K562 (cell line): ENCODE measurements around the gene ITGB5. TPM values are rescaled to one million over a fixed set of nuclear protein-coding genes. Genes with fewer than 3 reads are reported as not detected.

ENCODE experiments used
- ATAC-seq: fragments of 200-7000 bp; cut with Tn5 transposase; 3 replicates; pipeline ENCODE4 v1.9.1; 2020; ENCODE audit warnings: moderate library complexity
- BruUV-seq: library from RNA; stranded (reverse); fragments of 400-500 nt; replicated peaks from 2 replicates; lab custom pipeline; 2021; lab: Mats Ljungman, UMichigan
- CTCF ChIA-PET: fragments of 300-600 bp; formaldehyde crosslinking; extraction: SDS; loops from one replicate; lab custom pipeline; 2021; ENCODE audit warnings: low intra/inter-chr PET ratio; lab: Yijun Ruan, JAX
- POLR2A ChIA-PET: fragments of 300-600, 350-650 bp; sonication (Branson Sonifier 250); formaldehyde crosslinking; extraction: SDS; loops from one replicate; lab custom pipeline; 2021; ENCODE audit warnings: antibody characterized with exemption, inconsistent platforms; lab: Yijun Ruan, JAX
- DNase-seq, 4 experiments: peaks; one replicate each; pipeline versions ENCODE4 v3.0.0 to v3.0.0-alpha.2; 2011 to 2018; ENCODE audit warnings: low spot score in 3 of 4, mixed read lengths in 3 of 4; ENCODE audit errors: extremely low read depth in 1 of 4
- FAIRE-seq: peaks from 2 replicates; lab custom pipeline; 2011; peaks lifted over from hg19 to GRCh38; lab: Jason Lieb, UNC
- H2AFZ ChIP-seq: 2 replicates; pipeline ENCODE4 v1.6.0; 2011; ENCODE audit warnings: low read depth, low read length, control low read depth, inconsistent platforms
- H3K27ac ChIP-seq: fragments of 200-600 bp; 3 replicates; pipeline ENCODE4 v1.8.0; 2011; ENCODE audit warnings: low read depth, mild to moderate bottlenecking, control low read depth, inconsistent platforms, low read length, moderate library complexity, mixed read lengths; ENCODE audit errors: extremely low read depth
- H3K27me3 ChIP-seq, 2 experiments: fragments of 300-600 bp in 1 of 2; 2 replicates in 1 of 2; 3 replicates in 1 of 2; pipeline versions ENCODE4 v1.6.0 to v1.8.0; 2011; ENCODE audit warnings: inconsistent platforms in 2 of 2, low read length in 2 of 2, mild to moderate bottlenecking in 1 of 2, mixed read lengths in 1 of 2, moderate library complexity in 1 of 2; ENCODE audit not compliant: control insufficient read depth in 2 of 2, insufficient read depth in 2 of 2
- H3K36me3 ChIP-seq: fragments of 300-600 bp; 3 replicates; pipeline ENCODE4 v1.8.0; 2011; ENCODE audit warnings: mild to moderate bottlenecking, low read length, inconsistent platforms; ENCODE audit not compliant: control insufficient read depth, insufficient read depth
- H3K4me1 ChIP-seq, 2 experiments: fragments of 200-600 bp in 1 of 2; replicated peaks in 1 of 2; 2 replicates in 1 of 2; 3 replicates in 1 of 2; pipeline versions ENCODE4 v1.5.1 to v1.8.0; 2011; ENCODE audit warnings: inconsistent platforms in 2 of 2, low read length in 2 of 2, mild to moderate bottlenecking in 1 of 2, mixed read lengths in 1 of 2, moderate library complexity in 1 of 2; ENCODE audit not compliant: control insufficient read depth in 2 of 2, insufficient read depth in 2 of 2
- H3K4me2 ChIP-seq: 2 replicates; pipeline ENCODE4 v1.6.1; 2011; ENCODE audit warnings: low read length, control low read depth, inconsistent platforms, mixed read lengths; ENCODE audit not compliant: insufficient read depth
- H3K4me3 ChIP-seq: fragments of 200-600 bp; sonication (generic), shearing (Covaris generic); 2 replicates; pipeline ENCODE4 v1.5.1; 2016; ENCODE audit warnings: control low read depth, inconsistent platforms
- H3K79me2 ChIP-seq: fragments of 200-600 bp; 3 replicates; pipeline ENCODE4 v1.8.0; 2011; ENCODE audit warnings: low read length, inconsistent platforms; ENCODE audit not compliant: control insufficient read depth, insufficient read depth
- H3K9ac ChIP-seq, 2 experiments: 2 replicates each; pipeline versions ENCODE4 v1.6.0 to v1.6.1; 2011; ENCODE audit warnings: low read depth in 2 of 2, low read length in 2 of 2, control low read depth in 1 of 2, inconsistent platforms in 1 of 2, mild to moderate bottlenecking in 1 of 2, mixed read lengths in 1 of 2; ENCODE audit not compliant: insufficient read depth in 1 of 2
- H3K9me1 ChIP-seq: one replicate; pipeline ENCODE4 v1.6.0; 2011; ENCODE audit warnings: inconsistent platforms, mild to moderate bottlenecking, low read length, moderate library complexity; ENCODE audit not compliant: control insufficient read depth, insufficient read depth
- H3K9me3 ChIP-seq: replicated peaks from 2 replicates; pipeline ENCODE4 v1.5.1; 2011; ENCODE audit warnings: low read depth, low read length, inconsistent platforms; ENCODE audit not compliant: control insufficient read depth, insufficient read depth
- H4K20me1 ChIP-seq: replicated peaks from 2 replicates; pipeline ENCODE4 v1.6.1; 2011; ENCODE audit warnings: low read length, inconsistent platforms, mixed read lengths; ENCODE audit not compliant: control insufficient read depth, insufficient read depth
- BCOR ChIP-seq: fragments of 450-650 bp; IDR thresholded peaks from 2 replicates; pipeline ENCODE4 v1.6.1; 2016
- HNRNPK ChIP-seq: fragments of 200-400 bp; formaldehyde crosslinking; IDR thresholded peaks from one replicate; pipeline ENCODE4 v1.6.1; 2018; ENCODE audit warnings: mild to moderate bottlenecking, low read depth, low read length; ENCODE audit not compliant: poor library complexity, severe bottlenecking
- NR2C2 ChIP-seq, 2 experiments: fragments of 200-800 bp in 1 of 2; sonication (Bioruptor generic) in 1 of 2; sonication (generic) in 1 of 2; formaldehyde crosslinking in 1 of 2; IDR thresholded peaks; 2 replicates each; pipeline versions ENCODE4 v1.6.1 to v1.8.0; 2016 to 2022; ENCODE audit warnings: mild to moderate bottlenecking in 1 of 2, missing compliant biosample characterization in 1 of 2, missing genetic modification characterization in 1 of 2, missing genetic modification reagents in 1 of 2
- RBM25 ChIP-seq: fragments of 200-400 bp; formaldehyde crosslinking; IDR thresholded peaks from 2 replicates; pipeline ENCODE4 v1.6.1; 2018; ENCODE audit warnings: low read length, low read depth, moderate library complexity; ENCODE audit not compliant: severe bottlenecking
- ZBED1 ChIP-seq: IDR thresholded peaks from 2 replicates; pipeline ENCODE4 v1.6.1; 2014
- ZNF274 ChIP-seq: IDR thresholded peaks from 2 replicates; pipeline ENCODE4 v1.6.1; 2011; ENCODE audit warnings: low read depth, mild to moderate bottlenecking, low read length, moderate library complexity, borderline replicate concordance
- ZNF589 ChIP-seq: fragments of 200-800 bp; sonication (Bioruptor generic); IDR thresholded peaks from 2 replicates; pipeline ENCODE4 v1.6.1; 2016; ENCODE audit warnings: low read depth, missing genetic modification characterization, missing compliant biosample characterization
- WGBS: fragments of 100-300 bp; shearing (Covaris generic); methylation state at CpG from one replicate; pipeline ENCODE4 v1.1.6; 2016; ENCODE audit warnings: low coverage, mixed read lengths; ENCODE audit not compliant: insufficient coverage; ENCODE audit errors: missing lambda C conversion rate; 5-methylcytosine and 5-hydroxymethylcytosine counted together
- in situ Hi-C: fragments of 300-500 bp; cut with MboI; formaldehyde crosslinking; loops from 4 replicates; pipeline ENCODE4 v1.15.0; 2018; ENCODE audit warnings: inconsistent platforms, mixed read lengths
- intact Hi-C: fragments of 100-400 bp; cut with micrococcal nuclease; formaldehyde crosslinking; loops from 2 replicates; pipeline ENCODE4 v1.14.2; 2022
- polyA plus RNA-seq, 8 experiments: library from polyadenylated mRNA; depleted of rRNA in 4 of 8; stranded (reverse) in 5 of 8; unstranded in 3 of 8; fragments of >200 nt; fragmentation: Nextera tagmentation in 2 of 8; fragmentation: Illumina TruSeq in 1 of 8; extraction: Ambion mirVana in 2 of 8; extraction: Trizol in 1 of 8; gene quantifications; 2 replicates each; pipeline versions ENCODE4 v1.2.1 to v1.2.3, GENCODE V29; 2011 to 2014; ENCODE audit warnings: inconsistent platforms in 1 of 8, missing spikeins in 1 of 8
- total RNA-seq, 7 experiments: library from RNA; depleted of rRNA in 6 of 7; stranded (reverse); fragments of >200 nt in 6 of 7; fragmentation: Illumina TruSeq in 2 of 7; extraction: Trizol in 2 of 7; gene quantifications; 2 replicates each; pipeline versions ENCODE4 v1.2.1 to v1.2.3, GENCODE V29; 2011 to 2021; ENCODE audit warnings: low replicate concordance in 1 of 7
- TF ChIP-seq, protein P1 (sequence below), 3 experiments: fragments of 200-800 bp in 1 of 3; sonication (Bioruptor generic) in 1 of 3; sonication (generic) in 1 of 3; formaldehyde crosslinking in 1 of 3; IDR thresholded peaks; 2 replicates each; pipeline versions ENCODE4 v1.6.1 to v1.8.0; 2016 to 2022; ENCODE audit warnings: mild to moderate bottlenecking in 2 of 3, missing compliant biosample characterization in 2 of 3, missing genetic modification characterization in 2 of 3, missing genetic modification reagents in 1 of 3
- TF ChIP-seq, protein P2 (sequence below): fragments of 250-450 bp; sonication (Bioruptor Pico); IDR thresholded peaks from 2 replicates; pipeline ENCODE4 v1.9.0; 2021; ENCODE audit warnings: mild to moderate bottlenecking, inconsistent platforms
- TF ChIP-seq, protein P3 (sequence below), 2 experiments: fragments of 450-650 bp in 1 of 2; sonication (generic) in 1 of 2; formaldehyde crosslinking; conservative IDR thresholded peaks; 2 replicates each; pipeline versions ENCODE4 v1.4.0 to v1.8.1; 2020 to 2022; ENCODE audit warnings: mild to moderate bottlenecking in 1 of 2, missing genetic modification reagents in 1 of 2

ITGB5 gene
- total and polyA plus RNA-seq, 9 of the 15 experiments (the other 6 are each of a cell fraction or from before 2014, with no cell fraction given) = 1.7 to 46.8 (median 9.9) TPM

DNA sequence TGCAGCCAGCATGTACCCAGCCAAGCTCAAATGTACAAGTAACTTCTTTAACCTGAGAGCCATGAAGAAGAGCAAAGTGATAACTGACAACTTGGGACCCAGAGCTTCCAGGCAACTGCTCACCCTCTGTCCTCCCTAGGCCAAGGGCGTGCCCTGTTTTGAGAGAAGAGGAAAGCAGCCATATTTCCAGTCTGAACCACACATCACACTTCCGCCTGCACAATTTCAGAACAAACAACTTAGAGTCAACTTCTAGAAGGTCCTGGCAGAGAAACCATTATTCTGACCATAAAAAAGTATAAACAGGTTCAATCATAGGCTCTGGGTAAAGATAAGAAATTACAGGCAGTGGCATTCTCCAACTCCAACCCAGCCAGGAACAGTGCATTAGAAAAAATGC lies 50.1 kb downstream of the ITGB5 start (continued):
- TF ChIP-seq, protein P1, sequence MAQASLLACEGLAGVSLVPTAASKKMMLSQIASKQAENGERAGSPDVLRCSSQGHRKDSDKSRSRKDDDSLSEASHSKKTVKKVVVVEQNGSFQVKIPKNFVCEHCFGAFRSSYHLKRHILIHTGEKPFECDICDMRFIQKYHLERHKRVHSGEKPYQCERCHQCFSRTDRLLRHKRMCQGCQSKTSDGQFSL (CRISPR knock-in tag; IDR thresholded peaks at IDR 0.05) = no peak
- TF ChIP-seq, protein P1 (tag; IDR thresholded peaks at IDR 0.05) = no peak
- no peak for TF ChIP-seq HNRNPK
- TF ChIP-seq, all 486 proteins: peak for 0

DNA sequence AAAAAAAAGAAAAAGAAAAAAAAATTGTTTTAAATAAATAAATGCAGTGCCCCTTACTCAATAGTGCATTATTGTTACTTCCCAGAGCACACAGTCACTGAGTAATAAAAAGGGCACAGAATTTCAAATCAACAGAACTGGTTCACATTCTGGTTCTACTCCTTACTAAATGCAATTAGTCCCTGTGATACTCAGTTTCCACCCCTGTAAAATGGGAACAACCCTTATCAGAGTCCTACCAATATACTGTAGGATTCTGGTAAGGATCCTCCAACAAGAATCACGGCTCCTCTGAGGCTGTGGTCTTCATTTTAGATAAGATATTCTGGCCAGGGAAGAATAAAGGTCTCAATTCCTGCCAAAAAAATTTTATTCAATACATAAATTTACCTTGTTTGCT lies 50.7 kb downstream of the ITGB5 start:
- ChIA-PET CTCF (no interaction called here), POLR2A (interaction anchor here (0.7 kb wide), 1 partner anchor 28 kb away, joined by 4 read pairs; no protein-coding TSS in a partner anchor)
- ATAC-seq (no peak), FAIRE-seq (no peak), DNase-seq (no peak)
- no peak overlapping the region for H2AFZ ChIP-seq
- H4K20me1 ChIP-seq = no peaks in the 10 kb centered on the region
- H3K27me3 ChIP-seq = no peaks in the 10 kb centered on the region
- intact Hi-C loops = loop anchor here (10.0 kb wide), 1 partner anchor 48 kb away; the partner anchor contains the start of gene ITGB5
- in situ Hi-C loops = no loop called here
- TF ChIP-seq, protein P2, sequence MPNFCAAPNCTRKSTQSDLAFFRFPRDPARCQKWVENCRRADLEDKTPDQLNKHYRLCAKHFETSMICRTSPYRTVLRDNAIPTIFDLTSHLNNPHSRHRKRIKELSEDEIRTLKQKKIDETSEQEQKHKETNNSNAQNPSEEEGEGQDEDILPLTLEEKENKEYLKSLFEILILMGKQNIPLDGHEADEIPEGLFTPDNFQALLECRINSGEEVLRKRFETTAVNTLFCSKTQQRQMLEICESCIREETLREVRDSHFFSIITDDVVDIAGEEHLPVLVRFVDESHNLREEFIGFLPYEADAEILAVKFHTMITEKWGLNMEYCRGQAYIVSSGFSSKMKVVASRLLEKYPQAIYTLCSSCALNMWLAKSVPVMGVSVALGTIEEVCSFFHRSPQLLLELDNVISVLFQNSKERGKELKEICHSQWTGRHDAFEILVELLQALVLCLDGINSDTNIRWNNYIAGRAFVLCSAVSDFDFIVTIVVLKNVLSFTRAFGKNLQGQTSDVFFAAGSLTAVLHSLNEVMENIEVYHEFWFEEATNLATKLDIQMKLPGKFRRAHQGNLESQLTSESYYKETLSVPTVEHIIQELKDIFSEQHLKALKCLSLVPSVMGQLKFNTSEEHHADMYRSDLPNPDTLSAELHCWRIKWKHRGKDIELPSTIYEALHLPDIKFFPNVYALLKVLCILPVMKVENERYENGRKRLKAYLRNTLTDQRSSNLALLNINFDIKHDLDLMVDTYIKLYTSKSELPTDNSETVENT (CRISPR knock-in tag) = no peak
- TF ChIP-seq, protein P3, sequence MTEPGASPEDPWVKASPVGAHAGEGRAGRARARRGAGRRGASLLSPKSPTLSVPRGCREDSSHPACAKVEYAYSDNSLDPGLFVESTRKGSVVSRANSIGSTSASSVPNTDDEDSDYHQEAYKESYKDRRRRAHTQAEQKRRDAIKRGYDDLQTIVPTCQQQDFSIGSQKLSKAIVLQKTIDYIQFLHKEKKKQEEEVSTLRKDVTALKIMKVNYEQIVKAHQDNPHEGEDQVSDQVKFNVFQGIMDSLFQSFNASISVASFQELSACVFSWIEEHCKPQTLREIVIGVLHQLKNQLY (CRISPR knock-in tag; conservative IDR thresholded peaks at IDR 0.05) = no peak
- TF ChIP-seq ZNF589 (CRISPR knock-in tag) (no peak), ZNF274 (no peak), NR2C2 (CRISPR knock-in tag; IDR thresholded peaks at IDR 0.05) (no peak), NR2C2 (tag; IDR thresholded peaks at IDR 0.05) (no peak), ZBED1 (no peak), RBM25 (peak; percentile 83), BCOR (0 out of 2 replicates have a peak, but pooled peaks have one; percentile 21)
- no peak overlapping the region for H3K4me2 ChIP-seq
- no peak overlapping the region for H3K27ac ChIP-seq
- H3K79me2 ChIP-seq = no peaks in the 10 kb centered on the region
- no peak overlapping the region for H3K4me3 ChIP-seq
- no TSS peak for BruUV-seq
- no CpG with 5 or more reads among the region's 1 CpG for WGBS
- no peak overlapping the region for H3K9ac ChIP-seq
- H3K9me3 ChIP-seq = no peaks in the 10 kb centered on the region
- peaks cover 6 to 22% of the 10 kb centered on the region in 2 experiments; a peak in 4 of 5 replicates for H3K4me1 ChIP-seq
- H3K36me3 ChIP-seq = no peaks in the 10 kb centered on the region; the same call in 2 of the 3 replicates
- no peaks in the 10 kb centered on the region for H3K9me1 ChIP-seq
